GF-D8 (cell line): ENCODE data around the gene DNAJC5G.

Experiments
- DNase-seq: peaks from one replicate; lab custom pipeline; 2025; lab: John Stamatoyannopoulos, UW

DNAJC5G gene

GRCh38 chr2:27275211-27276150 is at the start of gene DNAJC5G:
Gene DNAJC5G, plus strand, starts transcription at chr2:27275433. Its CDS starts 1,296 bp downstream, at chr2:27276729.
- no peak for DNase-seq

DNA sequence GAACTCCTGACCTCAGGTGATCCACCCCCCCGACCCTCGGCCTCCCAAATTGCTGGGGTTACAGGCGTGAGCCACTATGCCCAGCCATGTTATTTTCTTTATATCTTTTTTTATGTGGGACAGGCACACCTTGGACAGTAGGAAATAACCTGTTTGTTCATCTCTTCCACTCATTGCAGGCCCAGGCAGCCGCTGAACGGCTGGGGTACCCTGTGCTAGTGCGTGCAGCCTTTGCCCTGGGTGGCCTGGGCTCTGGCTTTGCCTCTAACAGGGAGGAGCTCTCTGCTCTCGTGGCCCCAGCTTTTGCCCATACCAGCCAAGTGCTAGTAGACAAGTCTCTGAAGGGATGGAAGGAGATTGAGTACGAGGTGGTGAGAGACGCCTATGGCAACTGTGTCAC is 49.7 kb upstream of the DNAJC5G start:
- DNase-seq: no peak

GRCh38 chr2:27227501-27227900 is 47.7 kb upstream of the DNAJC5G start:
- no peak for DNase-seq

- no peak for DNase-seq
Measured at GRCh38 chr2:27231921-27232320, 43.3 kb upstream of the DNAJC5G start.

DNA sequence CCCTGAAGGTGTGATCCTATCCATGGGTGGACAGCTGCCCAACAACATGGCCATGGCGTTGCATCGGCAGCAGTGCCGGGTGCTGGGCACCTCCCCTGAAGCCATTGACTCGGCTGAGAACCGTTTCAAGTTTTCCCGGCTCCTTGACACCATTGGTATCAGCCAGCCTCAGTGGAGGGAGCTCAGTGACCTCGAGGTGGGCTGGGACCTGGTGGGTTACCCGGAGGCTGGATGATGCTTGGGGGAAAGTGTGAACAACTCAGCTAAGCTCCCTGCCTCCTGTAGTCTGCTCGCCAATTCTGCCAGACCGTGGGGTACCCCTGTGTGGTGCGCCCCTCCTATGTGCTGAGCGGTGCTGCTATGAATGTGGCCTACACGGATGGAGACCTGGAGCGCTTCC is 41.9 kb upstream of the DNAJC5G start:
- no peak for DNase-seq

DNA sequence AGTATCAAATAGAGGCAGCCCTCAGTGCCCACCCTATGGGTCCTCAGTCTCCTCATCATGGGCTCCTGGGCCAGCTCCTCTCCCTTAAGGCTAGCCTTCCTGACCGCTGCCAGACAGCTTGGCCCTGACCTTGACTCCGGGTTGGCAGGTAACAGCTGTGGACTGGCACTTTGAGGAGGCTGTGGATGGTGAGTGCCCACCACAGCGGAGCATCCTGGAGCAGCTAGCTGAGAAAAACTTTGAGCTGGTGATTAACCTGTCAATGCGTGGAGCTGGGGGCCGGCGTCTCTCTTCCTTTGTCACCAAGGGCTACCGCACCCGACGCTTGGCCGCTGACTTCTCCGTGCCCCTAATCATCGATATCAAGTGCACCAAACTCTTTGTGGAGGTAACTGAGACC is 39.1 kb upstream of the DNAJC5G start:
- DNase-seq: no peak

DNA sequence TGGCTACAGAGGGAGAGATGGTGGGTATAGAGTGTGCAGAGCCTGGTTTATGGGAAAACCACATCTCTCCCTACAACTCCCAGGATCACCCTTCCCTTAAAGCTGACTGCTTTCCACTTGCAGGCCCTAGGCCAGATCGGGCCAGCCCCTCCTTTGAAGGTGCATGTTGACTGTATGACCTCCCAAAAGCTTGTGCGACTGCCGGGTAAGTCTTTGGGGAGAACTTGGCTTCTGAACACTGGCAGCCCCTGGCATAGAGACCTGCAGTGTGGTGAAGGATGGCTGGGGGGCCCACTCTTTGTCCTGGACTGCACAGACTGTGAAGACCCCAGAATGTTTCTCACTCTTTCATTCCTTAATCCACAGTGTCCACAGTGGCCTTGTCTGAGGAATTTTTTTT is 38.6 kb upstream of the DNAJC5G start:
- DNase-seq: no peak

- DNase-seq: no peak
Measured at GRCh38 chr2:27237341-27237945, 37.8 kb upstream of the DNAJC5G start.

DNA sequence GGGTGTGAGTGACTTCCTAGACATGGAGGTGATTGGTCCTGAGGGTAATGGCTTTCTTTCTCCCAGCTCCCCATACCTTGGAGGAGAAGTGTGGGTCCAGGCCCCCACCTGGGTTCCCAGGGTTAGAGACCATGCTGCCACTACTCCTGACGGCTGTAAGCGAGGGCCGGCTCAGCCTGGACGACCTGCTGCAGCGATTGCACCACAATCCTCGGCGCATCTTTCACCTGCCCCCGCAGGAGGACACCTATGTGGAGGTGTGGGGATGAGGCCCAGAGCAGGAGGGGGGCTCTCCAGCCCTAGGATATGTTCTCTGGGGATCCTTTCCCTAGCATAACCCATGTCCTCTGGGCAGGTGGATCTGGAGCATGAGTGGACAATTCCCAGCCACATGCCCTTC is 36.3 kb upstream of the DNAJC5G start:
- no peak for DNase-seq

DNA sequence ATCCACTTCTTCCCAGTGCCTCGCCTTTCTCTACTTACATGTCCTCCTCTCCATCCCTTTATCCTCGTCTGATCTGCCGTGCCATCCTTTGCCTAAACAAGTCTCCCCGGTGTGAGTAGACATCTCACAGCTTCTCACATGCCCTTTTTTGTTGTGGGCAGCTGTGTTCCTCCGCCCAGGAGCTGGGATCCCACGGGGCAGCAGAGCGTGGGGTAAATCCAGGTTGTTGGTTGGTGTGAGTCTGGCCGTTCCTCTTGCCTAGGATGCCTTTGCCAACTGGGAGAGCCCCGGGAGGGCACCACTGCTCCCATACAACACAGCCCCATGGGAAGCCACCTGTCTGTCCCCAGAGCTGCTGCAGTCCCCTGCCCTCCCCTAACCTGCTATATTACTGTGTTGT is 34.8 kb upstream of the DNAJC5G start:
- no peak for DNase-seq

DNA sequence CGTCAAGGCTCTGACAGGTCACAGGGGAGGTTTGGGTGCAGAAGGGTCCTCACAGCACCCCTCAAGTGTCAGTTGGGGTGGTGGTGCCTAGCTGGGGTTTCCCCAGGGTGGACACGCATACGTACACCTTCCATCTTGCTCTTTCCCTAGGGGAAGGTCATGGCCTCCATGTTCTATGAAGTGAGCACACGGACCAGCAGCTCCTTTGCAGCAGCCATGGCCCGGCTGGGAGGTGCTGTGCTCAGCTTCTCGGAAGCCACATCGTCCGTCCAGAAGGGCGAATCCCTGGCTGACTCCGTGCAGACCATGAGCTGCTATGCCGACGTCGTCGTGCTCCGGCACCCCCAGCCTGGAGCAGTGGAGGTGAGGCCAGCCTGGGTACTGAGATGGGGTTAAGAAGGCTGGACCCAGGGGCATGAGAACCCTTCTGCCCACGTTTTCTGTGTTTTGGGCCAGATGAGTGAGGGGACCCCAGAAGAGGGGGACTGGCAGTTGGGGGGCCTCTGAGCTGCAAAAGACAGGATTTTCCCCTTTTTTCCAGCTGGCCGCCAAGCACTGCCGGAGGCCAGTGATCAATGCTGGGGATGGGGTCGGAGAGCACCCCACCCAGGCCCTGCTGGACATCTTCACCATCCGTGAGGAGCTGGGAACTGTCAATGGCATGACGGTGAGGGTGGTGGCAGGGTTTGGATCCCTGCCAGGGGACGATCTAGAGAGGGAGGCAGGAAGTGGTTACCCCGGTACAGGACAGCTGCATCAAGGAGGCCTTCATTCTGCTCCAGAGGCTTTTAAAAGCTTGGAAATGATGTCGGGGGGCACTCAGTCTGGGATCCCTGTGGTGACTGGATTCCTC is 33.2 kb upstream of the DNAJC5G start:
- no peak for DNase-seq

DNA sequence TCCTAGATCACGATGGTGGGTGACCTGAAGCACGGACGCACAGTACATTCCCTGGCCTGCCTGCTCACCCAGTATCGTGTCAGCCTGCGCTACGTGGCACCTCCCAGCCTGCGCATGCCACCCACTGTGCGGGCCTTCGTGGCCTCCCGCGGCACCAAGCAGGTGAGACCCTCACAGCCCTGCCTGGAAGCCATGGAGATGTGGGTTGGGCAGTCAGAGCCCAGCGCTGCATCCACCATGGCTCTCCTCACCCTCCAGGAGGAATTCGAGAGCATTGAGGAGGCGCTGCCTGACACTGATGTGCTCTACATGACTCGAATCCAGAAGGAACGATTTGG is 32.6 kb upstream of the DNAJC5G start:
- DNase-seq: no peak

- no peak for DNase-seq
Measured at GRCh38 chr2:27243391-27244130, 31.7 kb upstream of the DNAJC5G start.

- no peak for DNase-seq
Measured at GRCh38 chr2:27245116-27245515, 30.1 kb upstream of the DNAJC5G start.

DNA sequence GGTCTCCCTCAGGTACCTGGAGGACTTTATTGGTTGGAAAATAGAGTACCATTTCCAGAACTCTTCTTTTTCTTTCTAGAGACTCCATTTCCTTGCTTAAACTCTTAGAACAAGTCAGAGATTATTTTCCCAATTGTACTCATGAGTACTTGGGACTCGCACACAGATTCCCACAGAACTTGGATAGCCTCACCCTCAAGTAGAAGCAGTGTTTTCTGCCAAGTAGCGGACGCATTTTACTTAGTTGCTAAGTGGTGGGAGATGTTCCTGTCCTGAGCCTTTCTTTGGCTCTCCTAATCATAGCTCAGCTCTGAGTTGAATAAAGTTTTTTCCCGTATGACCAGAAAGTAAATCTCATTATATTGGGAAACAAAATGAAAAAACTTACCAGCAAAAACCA is 29.6 kb upstream of the DNAJC5G start:
- no peak for DNase-seq

- no peak for DNase-seq
Measured at GRCh38 chr2:27247893-27248292, 27.3 kb upstream of the DNAJC5G start.

GRCh38 chr2:27249159-27249890 is 25.9 kb upstream of the DNAJC5G start:
- DNase-seq: no peak

- DNase-seq: peak; percentile 22
Measured at GRCh38 chr2:27249891-27250651, 25.2 kb upstream of the DNAJC5G start.

DNA sequence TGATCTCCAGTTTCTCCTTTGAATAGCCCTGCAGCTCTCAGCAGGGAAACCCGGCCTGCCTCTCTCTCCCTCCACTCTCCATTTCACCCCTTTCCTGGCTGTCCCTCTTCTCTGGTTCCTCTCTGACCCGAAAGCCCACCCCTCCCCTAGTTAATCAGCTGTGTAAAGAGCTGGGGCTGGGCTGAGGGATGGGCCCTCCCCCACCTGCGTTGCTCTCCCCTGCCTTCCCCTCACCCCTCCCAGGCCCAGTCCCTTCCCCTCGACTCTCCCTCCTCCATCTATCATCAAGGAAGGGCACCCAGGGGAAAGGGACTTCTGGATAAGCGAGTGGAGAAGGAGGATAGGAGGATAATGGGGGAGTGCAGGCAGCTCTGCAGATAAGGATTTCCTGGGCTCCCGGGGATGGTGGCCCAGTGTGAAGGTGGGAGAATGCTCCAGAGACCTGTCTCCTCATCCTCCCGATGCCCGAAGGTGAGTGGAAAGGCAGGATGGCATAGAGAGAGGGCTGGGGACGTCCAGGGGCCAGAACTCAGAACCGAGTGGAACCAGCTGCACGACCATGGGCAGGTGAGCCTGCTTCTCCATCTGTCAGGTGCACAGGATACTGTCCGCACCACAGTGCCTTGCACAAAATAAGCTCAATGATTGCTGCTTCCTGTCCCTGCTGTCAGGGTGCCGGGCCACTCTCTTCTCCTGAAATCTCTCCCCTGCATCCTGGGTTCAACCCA is 24.4 kb upstream of the DNAJC5G start:
- no peak for DNase-seq

- no peak for DNase-seq
Measured at GRCh38 chr2:27251766-27252165, 23.5 kb upstream of the DNAJC5G start.
